NB4 (cell line): ENCODE results near the gene STK35.

Experiments used
- POLR2A ChIP-seq: IDR thresholded peaks from 2 replicates; pipeline ENCODE4 v1.6.1; 2011; ENCODE audit warnings: mild to moderate bottlenecking; ENCODE audit not compliant: insufficient read length; ENCODE audit errors: extremely low read depth
- TF ChIP-seq, protein P1 (sequence below): IDR thresholded peaks from one replicate; pipeline ENCODE4 v1.5.1; 2012; ENCODE audit warnings: low read depth, low read length

DNA sequence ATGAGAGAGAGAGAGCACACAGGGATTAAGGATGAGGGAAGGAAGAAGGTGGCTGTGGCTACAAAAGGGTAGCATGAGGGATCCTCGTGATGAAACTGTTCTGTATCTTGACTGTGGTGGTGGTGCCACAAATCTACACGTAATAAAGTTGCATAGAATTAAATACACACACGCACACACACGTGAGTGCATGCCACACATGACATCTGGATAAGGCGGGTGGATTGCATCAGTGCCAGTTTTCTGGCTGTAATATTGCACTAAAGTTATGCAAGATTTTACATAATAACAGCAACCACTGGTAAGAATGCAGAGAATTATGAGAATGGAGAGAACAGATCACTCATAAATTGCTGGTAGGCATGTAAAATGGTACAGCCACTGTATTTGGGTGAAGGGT, 16.9 kb upstream of the STK35 start:
- TF ChIP-seq, protein P1, sequence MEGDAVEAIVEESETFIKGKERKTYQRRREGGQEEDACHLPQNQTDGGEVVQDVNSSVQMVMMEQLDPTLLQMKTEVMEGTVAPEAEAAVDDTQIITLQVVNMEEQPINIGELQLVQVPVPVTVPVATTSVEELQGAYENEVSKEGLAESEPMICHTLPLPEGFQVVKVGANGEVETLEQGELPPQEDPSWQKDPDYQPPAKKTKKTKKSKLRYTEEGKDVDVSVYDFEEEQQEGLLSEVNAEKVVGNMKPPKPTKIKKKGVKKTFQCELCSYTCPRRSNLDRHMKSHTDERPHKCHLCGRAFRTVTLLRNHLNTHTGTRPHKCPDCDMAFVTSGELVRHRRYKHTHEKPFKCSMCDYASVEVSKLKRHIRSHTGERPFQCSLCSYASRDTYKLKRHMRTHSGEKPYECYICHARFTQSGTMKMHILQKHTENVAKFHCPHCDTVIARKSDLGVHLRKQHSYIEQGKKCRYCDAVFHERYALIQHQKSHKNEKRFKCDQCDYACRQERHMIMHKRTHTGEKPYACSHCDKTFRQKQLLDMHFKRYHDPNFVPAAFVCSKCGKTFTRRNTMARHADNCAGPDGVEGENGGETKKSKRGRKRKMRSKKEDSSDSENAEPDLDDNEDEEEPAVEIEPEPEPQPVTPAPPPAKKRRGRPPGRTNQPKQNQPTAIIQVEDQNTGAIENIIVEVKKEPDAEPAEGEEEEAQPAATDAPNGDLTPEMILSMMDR = no peak
- no peak for TF ChIP-seq POLR2A
